ACC112 (cell line): ENCODE measurements around the gene RPIA.

Source experiments
- H2AFZ ChIP-seq: fragments of 200-600 bp; sonication (generic); one replicate; pipeline ENCODE4 v1.6.0; 2017; ENCODE audit warnings: antibody characterized with exemption, low read length; ENCODE audit not compliant: unreplicated experiment
- H3K27ac ChIP-seq: fragments of 200-600 bp; sonication (generic); 2 replicates; pipeline ENCODE4 v1.5.1; 2014; ENCODE audit warnings: low read depth, mild to moderate bottlenecking, antibody characterized with exemption, low read length, moderate library complexity
- H3K27me3 ChIP-seq: fragments of 200-600 bp; sonication (generic); 2 replicates; pipeline ENCODE4 v1.6.1; 2014; ENCODE audit warnings: mild to moderate bottlenecking, antibody characterized with exemption, low read length, moderate library complexity, mixed read lengths; ENCODE audit not compliant: insufficient read depth
- H3K36me3 ChIP-seq: fragments of 200-600 bp; sonication (generic); 2 replicates; pipeline ENCODE4 v1.6.1; 2016; ENCODE audit warnings: mild to moderate bottlenecking, antibody characterized with exemption, low read length, moderate library complexity, mixed read lengths; ENCODE audit not compliant: insufficient read depth
- H3K4me1 ChIP-seq: fragments of 200-600 bp; sonication (generic); one replicate; pipeline ENCODE4 v1.6.1; 2016; ENCODE audit warnings: low read length, mixed read lengths; ENCODE audit not compliant: insufficient read depth, unreplicated experiment, control insufficient read depth
- H3K4me3 ChIP-seq: fragments of 200-600 bp; sonication (generic); 2 replicates; pipeline ENCODE4 v1.5.1; 2014; ENCODE audit warnings: mild to moderate bottlenecking, low read depth, low read length
- H3K79me2 ChIP-seq: fragments of 200-600 bp; sonication (generic); one replicate; pipeline ENCODE4 v1.6.0; 2016; ENCODE audit warnings: low read length; ENCODE audit not compliant: control insufficient read depth, unreplicated experiment, insufficient read depth

The RPIA gene

GRCh38 chr2:88733155-88733902, 41.9 kb downstream of the RPIA start:
- no peak overlapping the region for H3K4me3 ChIP-seq
- no peaks in the 10 kb centered on the region for H3K79me2 ChIP-seq
- no peak overlapping the region for H2AFZ ChIP-seq
- H3K27me3 ChIP-seq, result no peaks in the 10 kb centered on the region
- H3K36me3 ChIP-seq, result peaks cover 3% of the 10 kb centered on the region; the same call in 1 of the 2 replicates
- H3K27ac ChIP-seq, result no peak overlapping the region
- H3K4me1 ChIP-seq, result peaks cover 22% of the 10 kb centered on the region

- peaks cover 22% of the 10 kb centered on the region for H3K4me1 ChIP-seq
- H3K27me3 ChIP-seq, result no peaks in the 10 kb centered on the region
- H3K79me2 ChIP-seq, result no peaks in the 10 kb centered on the region
- H2AFZ ChIP-seq, result no peak overlapping the region
- H3K36me3 ChIP-seq, result no peaks in the 10 kb centered on the region
- no peak overlapping the region for H3K27ac ChIP-seq
- no peak overlapping the region for H3K4me3 ChIP-seq
Observed at GRCh38 chr2:88735133-88735532, 43.7 kb downstream of the RPIA start.

GRCh38 chr2:88735853-88736252, 44.4 kb downstream of the RPIA start:
- Histone ChIP-seq H3K79me2 (no peaks in the 10 kb centered on the region), H3K36me3 (no peaks in the 10 kb centered on the region)

GRCh38 chr2:88736437-88736836, 45.0 kb downstream of the RPIA start:
- Histone ChIP-seq H2AFZ (no peak overlapping the region), H3K4me3 (no peak overlapping the region), H3K79me2 (no peaks in the 10 kb centered on the region), H3K27me3 (no peaks in the 10 kb centered on the region), H3K36me3 (no peaks in the 10 kb centered on the region), H3K27ac (no peak overlapping the region), H3K4me1 (peaks cover 22% of the 10 kb centered on the region)

More at GRCh38 chr2:88735853-88736252, 44.4 kb downstream of the RPIA start:
- Histone ChIP-seq H2AFZ (no peak overlapping the region), H3K27ac (no peak overlapping the region), H3K27me3 (no peaks in the 10 kb centered on the region), H3K4me3 (no peak overlapping the region), H3K4me1 (peaks cover 22% of the 10 kb centered on the region)

GRCh38 chr2:88737385-88737784, 45.9 kb downstream of the RPIA start:
- Histone ChIP-seq H2AFZ (no peak overlapping the region), H3K4me1 (peaks cover 22% of the 10 kb centered on the region), H3K27ac (no peak overlapping the region), H3K36me3 (no peaks in the 10 kb centered on the region; the same call in 1 of the 2 replicates), H3K27me3 (no peaks in the 10 kb centered on the region), H3K4me3 (no peak overlapping the region), H3K79me2 (no peaks in the 10 kb centered on the region)

GRCh38 chr2:88738271-88738670, 46.8 kb downstream of the RPIA start:
- Histone ChIP-seq H3K36me3 (no peaks in the 10 kb centered on the region; the same call in 1 of the 2 replicates), H2AFZ (no peak overlapping the region), H3K4me3 (no peak overlapping the region), H3K4me1 (peaks cover 22% of the 10 kb centered on the region), H3K27ac (no peak overlapping the region), H3K27me3 (no peaks in the 10 kb centered on the region), H3K79me2 (no peaks in the 10 kb centered on the region)

- Histone ChIP-seq H3K4me3 (no peak overlapping the region), H3K27me3 (no peaks in the 10 kb centered on the region), H3K36me3 (peaks cover 5% of the 10 kb centered on the region), H3K27ac (no peak overlapping the region), H3K79me2 (no peaks in the 10 kb centered on the region), H2AFZ (no peak overlapping the region), H3K4me1 (peaks cover 22% of the 10 kb centered on the region)
Observed at GRCh38 chr2:88739985-88740600, 48.6 kb downstream of the RPIA start.

GRCh38 chr2:88746929-88747490, 55.5 kb downstream of the RPIA start:
- no peaks in the 10 kb centered on the region for H3K79me2 ChIP-seq
- H3K36me3 ChIP-seq, result peaks cover 13% of the 10 kb centered on the region
- no peak overlapping the region for H2AFZ ChIP-seq
- H3K4me3 ChIP-seq, result no peak overlapping the region
- no peak overlapping the region for H3K27ac ChIP-seq
- no peaks in the 10 kb centered on the region for H3K27me3 ChIP-seq
- no peaks in the 10 kb centered on the region for H3K4me1 ChIP-seq

GRCh38 chr2:88747990-88748389, 56.5 kb downstream of the RPIA start:
- peaks cover 13% of the 10 kb centered on the region for H3K36me3 ChIP-seq
- H2AFZ ChIP-seq, result no peak overlapping the region
- no peak overlapping the region for H3K27ac ChIP-seq

GRCh38 chr2:88751768-88752167, 60.3 kb downstream of the RPIA start:
- H3K4me1 ChIP-seq, result no peaks in the 10 kb centered on the region
- H3K79me2 ChIP-seq, result no peaks in the 10 kb centered on the region
- H3K36me3 ChIP-seq, result no peaks in the 10 kb centered on the region; the same call in none of the 2 replicates
- H2AFZ ChIP-seq, result no peak overlapping the region
- H3K4me3 ChIP-seq, result no peak overlapping the region
- no peaks in the 10 kb centered on the region for H3K27me3 ChIP-seq
- no peak overlapping the region for H3K27ac ChIP-seq

More at GRCh38 chr2:88747990-88748389, 56.5 kb downstream of the RPIA start:
- Histone ChIP-seq H3K4me3 (no peak overlapping the region), H3K79me2 (no peaks in the 10 kb centered on the region), H3K27me3 (no peaks in the 10 kb centered on the region), H3K4me1 (no peaks in the 10 kb centered on the region)
